ENCODE measurements around the gene TNFRSF13B.

DNA sequence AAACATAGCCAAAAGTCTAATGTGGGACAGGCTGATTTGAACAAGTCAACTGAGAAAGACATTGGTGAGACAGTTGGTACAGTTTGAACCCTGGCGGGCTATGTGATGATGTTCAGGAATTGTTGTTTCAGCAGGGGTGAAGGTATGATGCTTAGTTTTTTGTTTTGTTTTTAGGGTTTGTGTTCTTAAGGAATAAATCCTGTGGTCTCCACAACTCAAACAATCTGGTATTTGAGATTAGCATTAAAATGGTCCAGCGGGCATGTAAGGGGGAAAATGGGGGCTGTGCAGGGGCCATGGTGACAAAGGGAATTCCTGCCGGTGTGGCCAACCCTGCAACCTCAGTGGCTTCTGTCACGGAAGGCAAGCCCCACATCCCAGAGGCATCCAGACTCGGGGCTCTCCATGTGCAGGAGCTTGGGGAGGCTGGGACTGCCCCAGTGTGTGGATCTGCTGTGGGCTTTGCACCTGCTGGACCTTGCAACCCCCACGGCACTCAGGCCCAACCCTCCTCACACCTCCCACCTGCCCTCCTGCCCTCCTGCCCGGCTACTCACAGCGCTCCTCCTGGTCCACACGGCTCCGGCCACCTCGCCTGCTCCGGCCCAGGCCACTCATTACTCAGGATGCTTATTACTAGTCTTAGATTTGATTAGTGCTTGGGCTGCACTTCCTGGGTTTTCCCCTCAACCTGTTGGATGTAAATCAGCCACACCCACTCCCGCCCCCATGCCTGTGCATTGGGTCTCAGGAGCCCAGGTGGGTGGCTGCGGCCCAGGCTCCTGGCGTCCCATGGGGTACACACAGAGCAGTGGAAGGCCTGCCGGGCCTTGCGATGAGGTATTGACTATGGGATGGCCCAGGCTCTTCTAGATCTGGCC lies at the start of gene TNFRSF13B:
- TF ChIP-seq, protein P1, sequence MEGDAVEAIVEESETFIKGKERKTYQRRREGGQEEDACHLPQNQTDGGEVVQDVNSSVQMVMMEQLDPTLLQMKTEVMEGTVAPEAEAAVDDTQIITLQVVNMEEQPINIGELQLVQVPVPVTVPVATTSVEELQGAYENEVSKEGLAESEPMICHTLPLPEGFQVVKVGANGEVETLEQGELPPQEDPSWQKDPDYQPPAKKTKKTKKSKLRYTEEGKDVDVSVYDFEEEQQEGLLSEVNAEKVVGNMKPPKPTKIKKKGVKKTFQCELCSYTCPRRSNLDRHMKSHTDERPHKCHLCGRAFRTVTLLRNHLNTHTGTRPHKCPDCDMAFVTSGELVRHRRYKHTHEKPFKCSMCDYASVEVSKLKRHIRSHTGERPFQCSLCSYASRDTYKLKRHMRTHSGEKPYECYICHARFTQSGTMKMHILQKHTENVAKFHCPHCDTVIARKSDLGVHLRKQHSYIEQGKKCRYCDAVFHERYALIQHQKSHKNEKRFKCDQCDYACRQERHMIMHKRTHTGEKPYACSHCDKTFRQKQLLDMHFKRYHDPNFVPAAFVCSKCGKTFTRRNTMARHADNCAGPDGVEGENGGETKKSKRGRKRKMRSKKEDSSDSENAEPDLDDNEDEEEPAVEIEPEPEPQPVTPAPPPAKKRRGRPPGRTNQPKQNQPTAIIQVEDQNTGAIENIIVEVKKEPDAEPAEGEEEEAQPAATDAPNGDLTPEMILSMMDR (IDR thresholded peaks at IDR 0.05 in 2 of 3, conservative IDR thresholded peaks at IDR 0.05 in 1 of 3; ENCODE audit: control insufficient read depth in 2 of 3, extremely low read depth in 1 of 3, insufficient read depth in 1 of 3, low read depth in 3 of 3, low read length in 3 of 3) = no peak
- TF ChIP-seq BRCA1 (IDR thresholded peaks at IDR 0.05; ENCODE audit: low read depth, low read length) (no peak), MXI1 (IDR thresholded peaks at IDR 0.05; ENCODE audit: low read depth, low read length) (no peak), FOXK2 (IDR thresholded peaks at IDR 0.05) (no peak), JUND (IDR thresholded peaks at IDR 0.05; ENCODE audit: low read depth, low read length) (no peak), MTA3 (IDR thresholded peaks at IDR 0.05; ENCODE audit: borderline replicate concordance, low read length) (peak; percentile 83; the same call in 1 of the 2 replicates), SMAD1 (IDR thresholded peaks at IDR 0.05; ENCODE audit: low read depth, partially characterized antibody) (no peak), HDAC6 (IDR thresholded peaks at IDR 0.05; ENCODE audit: unreplicated experiment) (no peak), RAD21 (IDR thresholded peaks at IDR 0.05; ENCODE audit: insufficient read depth, low read depth, low read length) (no peak; the same call in 1 of the 2 replicates)
- TF ChIP-seq, protein P2, sequence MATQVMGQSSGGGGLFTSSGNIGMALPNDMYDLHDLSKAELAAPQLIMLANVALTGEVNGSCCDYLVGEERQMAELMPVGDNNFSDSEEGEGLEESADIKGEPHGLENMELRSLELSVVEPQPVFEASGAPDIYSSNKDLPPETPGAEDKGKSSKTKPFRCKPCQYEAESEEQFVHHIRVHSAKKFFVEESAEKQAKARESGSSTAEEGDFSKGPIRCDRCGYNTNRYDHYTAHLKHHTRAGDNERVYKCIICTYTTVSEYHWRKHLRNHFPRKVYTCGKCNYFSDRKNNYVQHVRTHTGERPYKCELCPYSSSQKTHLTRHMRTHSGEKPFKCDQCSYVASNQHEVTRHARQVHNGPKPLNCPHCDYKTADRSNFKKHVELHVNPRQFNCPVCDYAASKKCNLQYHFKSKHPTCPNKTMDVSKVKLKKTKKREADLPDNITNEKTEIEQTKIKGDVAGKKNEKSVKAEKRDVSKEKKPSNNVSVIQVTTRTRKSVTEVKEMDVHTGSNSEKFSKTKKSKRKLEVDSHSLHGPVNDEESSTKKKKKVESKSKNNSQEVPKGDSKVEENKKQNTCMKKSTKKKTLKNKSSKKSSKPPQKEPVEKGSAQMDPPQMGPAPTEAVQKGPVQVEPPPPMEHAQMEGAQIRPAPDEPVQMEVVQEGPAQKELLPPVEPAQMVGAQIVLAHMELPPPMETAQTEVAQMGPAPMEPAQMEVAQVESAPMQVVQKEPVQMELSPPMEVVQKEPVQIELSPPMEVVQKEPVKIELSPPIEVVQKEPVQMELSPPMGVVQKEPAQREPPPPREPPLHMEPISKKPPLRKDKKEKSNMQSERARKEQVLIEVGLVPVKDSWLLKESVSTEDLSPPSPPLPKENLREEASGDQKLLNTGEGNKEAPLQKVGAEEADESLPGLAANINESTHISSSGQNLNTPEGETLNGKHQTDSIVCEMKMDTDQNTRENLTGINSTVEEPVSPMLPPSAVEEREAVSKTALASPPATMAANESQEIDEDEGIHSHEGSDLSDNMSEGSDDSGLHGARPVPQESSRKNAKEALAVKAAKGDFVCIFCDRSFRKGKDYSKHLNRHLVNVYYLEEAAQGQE (IDR thresholded peaks at IDR 0.05; ENCODE audit: low read depth, low read length) = no peak
- TF ChIP-seq, protein P3, sequence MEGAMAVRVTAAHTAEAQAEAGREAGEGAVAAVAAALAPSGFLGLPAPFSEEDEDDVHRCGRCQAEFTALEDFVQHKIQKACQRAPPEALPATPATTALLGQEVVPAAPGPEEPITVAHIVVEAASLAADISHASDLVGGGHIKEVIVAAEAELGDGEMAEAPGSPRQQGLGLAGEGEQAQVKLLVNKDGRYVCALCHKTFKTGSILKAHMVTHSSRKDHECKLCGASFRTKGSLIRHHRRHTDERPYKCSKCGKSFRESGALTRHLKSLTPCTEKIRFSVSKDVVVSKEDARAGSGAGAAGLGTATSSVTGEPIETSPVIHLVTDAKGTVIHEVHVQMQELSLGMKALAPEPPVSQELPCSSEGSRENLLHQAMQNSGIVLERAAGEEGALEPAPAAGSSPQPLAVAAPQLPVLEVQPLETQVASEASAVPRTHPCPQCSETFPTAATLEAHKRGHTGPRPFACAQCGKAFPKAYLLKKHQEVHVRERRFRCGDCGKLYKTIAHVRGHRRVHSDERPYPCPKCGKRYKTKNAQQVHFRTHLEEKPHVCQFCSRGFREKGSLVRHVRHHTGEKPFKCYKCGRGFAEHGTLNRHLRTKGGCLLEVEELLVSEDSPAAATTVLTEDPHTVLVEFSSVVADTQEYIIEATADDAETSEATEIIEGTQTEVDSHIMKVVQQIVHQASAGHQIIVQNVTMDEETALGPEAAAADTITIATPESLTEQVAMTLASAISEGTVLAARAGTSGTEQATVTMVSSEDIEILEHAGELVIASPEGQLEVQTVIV (IDR thresholded peaks at IDR 0.05; ENCODE audit: borderline replicate concordance, partially characterized antibody) = no peak
- TF ChIP-seq, protein P4, sequence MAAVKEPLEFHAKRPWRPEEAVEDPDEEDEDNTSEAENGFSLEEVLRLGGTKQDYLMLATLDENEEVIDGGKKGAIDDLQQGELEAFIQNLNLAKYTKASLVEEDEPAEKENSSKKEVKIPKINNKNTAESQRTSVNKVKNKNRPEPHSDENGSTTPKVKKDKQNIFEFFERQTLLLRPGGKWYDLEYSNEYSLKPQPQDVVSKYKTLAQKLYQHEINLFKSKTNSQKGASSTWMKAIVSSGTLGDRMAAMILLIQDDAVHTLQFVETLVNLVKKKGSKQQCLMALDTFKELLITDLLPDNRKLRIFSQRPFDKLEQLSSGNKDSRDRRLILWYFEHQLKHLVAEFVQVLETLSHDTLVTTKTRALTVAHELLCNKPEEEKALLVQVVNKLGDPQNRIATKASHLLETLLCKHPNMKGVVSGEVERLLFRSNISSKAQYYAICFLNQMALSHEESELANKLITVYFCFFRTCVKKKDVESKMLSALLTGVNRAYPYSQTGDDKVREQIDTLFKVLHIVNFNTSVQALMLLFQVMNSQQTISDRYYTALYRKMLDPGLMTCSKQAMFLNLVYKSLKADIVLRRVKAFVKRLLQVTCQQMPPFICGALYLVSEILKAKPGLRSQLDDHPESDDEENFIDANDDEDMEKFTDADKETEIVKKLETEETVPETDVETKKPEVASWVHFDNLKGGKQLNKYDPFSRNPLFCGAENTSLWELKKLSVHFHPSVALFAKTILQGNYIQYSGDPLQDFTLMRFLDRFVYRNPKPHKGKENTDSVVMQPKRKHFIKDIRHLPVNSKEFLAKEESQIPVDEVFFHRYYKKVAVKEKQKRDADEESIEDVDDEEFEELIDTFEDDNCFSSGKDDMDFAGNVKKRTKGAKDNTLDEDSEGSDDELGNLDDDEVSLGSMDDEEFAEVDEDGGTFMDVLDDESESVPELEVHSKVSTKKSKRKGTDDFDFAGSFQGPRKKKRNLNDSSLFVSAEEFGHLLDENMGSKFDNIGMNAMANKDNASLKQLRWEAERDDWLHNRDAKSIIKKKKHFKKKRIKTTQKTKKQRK (IDR thresholded peaks at IDR 0.05; ENCODE audit: low read depth, low read length) = no peak
